Hepatocyte (in vitro differentiated cells): ENCODE data around the gene KIAA0513. TPM values are rescaled to one million over a fixed set of nuclear protein-coding genes. Genes with fewer than 3 reads are reported as not detected.

Experiments
- DNase-seq: peaks from one replicate; pipeline ENCODE4 v3.0.0-alpha.2; 2016; ENCODE audit warnings: low spot score
- H2AFZ ChIP-seq: fragments of 200-600 bp; sonication (generic); 2 replicates; pipeline ENCODE4 v1.6.0; 2016; ENCODE audit warnings: antibody characterized with exemption, mild to moderate bottlenecking
- H3K27ac ChIP-seq: fragments of 200-600 bp; sonication (generic); 2 replicates; pipeline ENCODE4 v1.5.1; 2016; ENCODE audit warnings: mild to moderate bottlenecking
- H3K27me3 ChIP-seq: fragments of 200-600 bp; sonication (generic); 2 replicates; pipeline ENCODE4 v1.6.1; 2016
- H3K36me3 ChIP-seq: fragments of 200-600 bp; sonication (generic); replicated peaks from 2 replicates; pipeline ENCODE4 v1.5.1; 2016; ENCODE audit warnings: low read depth; ENCODE audit not compliant: insufficient read depth
- H3K4me1 ChIP-seq: fragments of 200-600 bp; sonication (generic); 2 replicates; pipeline ENCODE4 v1.5.1; 2016; ENCODE audit warnings: mild to moderate bottlenecking, moderate library complexity; ENCODE audit not compliant: insufficient read depth
- H3K4me2 ChIP-seq: fragments of 200-600 bp; sonication (generic); 2 replicates; pipeline ENCODE4 v1.6.0; 2016
- H3K4me3 ChIP-seq: fragments of 200-600 bp; sonication (generic); 2 replicates; pipeline ENCODE4 v1.5.1; 2016; ENCODE audit warnings: mild to moderate bottlenecking
- H3K79me2 ChIP-seq: fragments of 200-600 bp; sonication (generic); 2 replicates; pipeline ENCODE4 v1.6.0; 2017; ENCODE audit warnings: mild to moderate bottlenecking
- H3K9me2 ChIP-seq: fragments of 200-600 bp; sonication (generic); replicated peaks from 2 replicates; pipeline ENCODE4 v1.6.0; 2017; ENCODE audit warnings: mild to moderate bottlenecking; ENCODE audit not compliant: insufficient read depth
- H3K9me3 ChIP-seq: fragments of 200-600 bp; sonication (generic); 2 replicates; pipeline ENCODE4 v1.5.1; 2016; ENCODE audit warnings: low read depth, mild to moderate bottlenecking
- H4K20me1 ChIP-seq: fragments of 200-600 bp; sonication (generic); 2 replicates; pipeline ENCODE4 v1.6.0; 2016; ENCODE audit warnings: mild to moderate bottlenecking; ENCODE audit not compliant: insufficient read depth, poor library complexity, severe bottlenecking
- CTCF ChIP-seq: fragments of 200-600 bp; sonication (generic); IDR thresholded peaks from 2 replicates; pipeline ENCODE4 v1.5.1; 2016; ENCODE audit warnings: antibody characterized with exemption, mild to moderate bottlenecking; ENCODE audit not compliant: poor library complexity
- EZH2 ChIP-seq: fragments of 200-600 bp; sonication (generic); IDR thresholded peaks from 2 replicates; pipeline ENCODE4 v1.6.1; 2016; ENCODE audit warnings: antibody characterized with exemption, mild to moderate bottlenecking, borderline replicate concordance
- EZH2phosphoT487 ChIP-seq: fragments of 200-600 bp; sonication (generic); IDR thresholded peaks from one replicate; pipeline ENCODE4 v1.6.1; 2018; ENCODE audit warnings: antibody characterized with exemption, mild to moderate bottlenecking, low read depth, moderate library complexity; ENCODE audit not compliant: unreplicated experiment, severe bottlenecking
- WGBS: methylation state at CpG from one replicate; pipeline ENCODE4 v1.1.6; 2016; ENCODE audit warnings: low lambda C conversion rate; ENCODE audit errors: missing lambda C conversion rate; 5-methylcytosine and 5-hydroxymethylcytosine counted together
- polyA plus RNA-seq: library from polyadenylated mRNA; unstranded; fragments of >200 nt; fragmentation: Nextera tagmentation; extraction: Ambion mirVana; gene quantifications from 2 replicates; pipeline ENCODE4 v1.2.1, GENCODE V29; 2016
- total RNA-seq: library from RNA; depleted of rRNA; stranded (reverse); fragments of >200 nt; gene quantifications from 2 replicates; pipeline ENCODE4 v1.2.3, GENCODE V29; 2014

KIAA0513 gene
- total and polyA plus RNA-seq, 2 experiments from 2014 or later: 10.1 to 14.9 TPM

GRCh38 chr16:84985079-84986065, 42.2 kb upstream of the KIAA0513 start:
- H3K4me2 ChIP-seq: no peak overlapping the region
- peak overlapping the region; percentile 28 for H3K27ac ChIP-seq
- H3K9me3 ChIP-seq: no peaks in the 10 kb centered on the region
- H3K36me3 ChIP-seq: no peaks in the 10 kb centered on the region
- no peak overlapping the region for H3K4me3 ChIP-seq
- no peak overlapping the region for H2AFZ ChIP-seq
- no peaks in the 10 kb centered on the region for H3K27me3 ChIP-seq
- DNase-seq: no peak
- H3K79me2 ChIP-seq: peaks cover 88% of the 10 kb centered on the region
- WGBS: 87% methylated on average over 15 of the region's 15 CpGs
- no peaks in the 10 kb centered on the region for H3K9me2 ChIP-seq
- peaks cover 3% of the 10 kb centered on the region for H3K4me1 ChIP-seq
- no peak for TF ChIP-seq CTCF
- no peak for TF ChIP-seq EZH2
- no peak for TF ChIP-seq EZH2phosphoT487
- peaks cover 18% of the 10 kb centered on the region for H4K20me1 ChIP-seq

GRCh38 chr16:84986102-84986501, 41.5 kb upstream of the KIAA0513 start:
- peak overlapping the region; percentile 28 for H3K27ac ChIP-seq
- peaks cover 3% of the 10 kb centered on the region for H3K4me1 ChIP-seq
- no peaks in the 10 kb centered on the region for H3K9me2 ChIP-seq
- no peak overlapping the region for H3K4me3 ChIP-seq
- no peaks in the 10 kb centered on the region for H3K27me3 ChIP-seq
- H3K79me2 ChIP-seq: peaks cover 88% of the 10 kb centered on the region
- no peak overlapping the region for H3K4me2 ChIP-seq
- H2AFZ ChIP-seq: no peak overlapping the region
- peaks cover 18% of the 10 kb centered on the region for H4K20me1 ChIP-seq
- no peaks in the 10 kb centered on the region for H3K9me3 ChIP-seq
- TF ChIP-seq CTCF (no peak), EZH2 (no peak)
- 95% methylated on average over 21 of the region's 22 CpGs for WGBS
- H3K36me3 ChIP-seq: no peaks in the 10 kb centered on the region
- no peak for DNase-seq

GRCh38 chr16:84986879-84987278, 40.7 kb upstream of the KIAA0513 start:
- Histone ChIP-seq H3K4me2 (no peak overlapping the region), H3K36me3 (no peaks in the 10 kb centered on the region), H4K20me1 (peaks cover 16% of the 10 kb centered on the region), H3K9me2 (no peaks in the 10 kb centered on the region), H3K4me3 (no peak overlapping the region), H3K9me3 (no peaks in the 10 kb centered on the region), H3K79me2 (peaks cover 90% of the 10 kb centered on the region), H3K4me1 (peaks cover 3% of the 10 kb centered on the region), H2AFZ (no peak overlapping the region), H3K27me3 (no peaks in the 10 kb centered on the region), H3K27ac (no peak overlapping the region)
- DNase-seq: no peak
- 100% methylated on average over 1 of the region's 1 CpG for WGBS
- no peak for TF ChIP-seq EZH2phosphoT487
- TF ChIP-seq CTCF: no peak
- no peak for TF ChIP-seq EZH2
